CD8-positive, alpha-beta memory T cell (primary cell): ENCODE results near the gene XG. TPM values are rescaled to one million over a fixed set of nuclear protein-coding genes. Genes with fewer than 3 reads are reported as not detected.
A peak's percentile ranks its signal among the peaks of the same experiment; 100 is the strongest.
"Not testable (repeated sequence)": the region's sequence is repeated elsewhere in the genome, so short reads cannot be mapped to it uniquely, and the experiment has no call there.

ENCODE experiments used
- CTCF ChIA-PET: fragments of 350-600 bp; sonication (Branson Sonifier 250); formaldehyde crosslinking; loops from one replicate; lab custom pipeline; 2021; ENCODE audit warnings: antibody characterized with exemption; lab: Charles Lee
- POLR2A ChIA-PET: fragments of 350-600 bp; sonication (Branson Sonifier 250); formaldehyde crosslinking; loops from one replicate; lab custom pipeline; 2021; ENCODE audit warnings: antibody characterized with exemption; lab: Charles Lee
- DNase-seq, 5 donors: peaks; one replicate each; pipeline versions ENCODE4 v3.0.0 to v3.0.0-alpha.2; 2020 to 2022; ENCODE audit warnings: mixed read lengths in 1 of 5
- H3K27ac ChIP-seq: one replicate; pipeline ENCODE4 v1.7.0; 2013; ENCODE audit warnings: low read depth, mild to moderate bottlenecking, low read length, moderate library complexity
- H3K27me3 ChIP-seq: 2 replicates; pipeline ENCODE4 v1.7.0; 2013; ENCODE audit warnings: low read length, mild to moderate bottlenecking; ENCODE audit not compliant: insufficient read depth, poor library complexity, severe bottlenecking
- H3K36me3 ChIP-seq: 2 replicates; pipeline ENCODE4 v1.7.0; 2013; ENCODE audit warnings: mild to moderate bottlenecking, low read length, moderate library complexity; ENCODE audit not compliant: insufficient read depth
- H3K4me1 ChIP-seq: 2 replicates; pipeline ENCODE4 v1.7.0; 2013; ENCODE audit warnings: mild to moderate bottlenecking, low read length, moderate library complexity; ENCODE audit not compliant: insufficient read depth
- H3K4me3 ChIP-seq: 2 replicates; pipeline ENCODE4 v1.7.0; 2013; ENCODE audit warnings: mild to moderate bottlenecking, low read length
- H3K9me3 ChIP-seq: 2 replicates; pipeline ENCODE4 v1.7.0; 2013; ENCODE audit warnings: mild to moderate bottlenecking, low read length
- H3K27ac Mint-ChIP-seq, 8 donors: one replicate each; pipeline ENCODE4 v1.8.0; 2020 to 2021; ENCODE audit warnings: mixed read lengths in 8 of 8, mild to moderate bottlenecking in 6 of 8, inconsistent platforms in 3 of 8, moderate library complexity in 3 of 8
- H3K27me3 Mint-ChIP-seq, 2 donors: one replicate each; pipeline ENCODE4 v1.8.0; 2020 to 2021; ENCODE audit warnings: mixed read lengths in 2 of 2, mild to moderate bottlenecking in 1 of 2, moderate library complexity in 1 of 2
- H3K36me3 Mint-ChIP-seq, 3 donors: one replicate each; pipeline ENCODE4 v1.8.0; 2020 to 2021; ENCODE audit warnings: mixed read lengths in 3 of 3, inconsistent platforms in 1 of 3, mild to moderate bottlenecking in 1 of 3
- H3K4me1 Mint-ChIP-seq, 3 donors: one replicate each; pipeline ENCODE4 v1.8.0; 2020 to 2021; ENCODE audit warnings: mixed read lengths in 3 of 3, inconsistent platforms in 1 of 3, mild to moderate bottlenecking in 1 of 3
- H3K4me3 Mint-ChIP-seq, 7 donors: one replicate each; pipeline ENCODE4 v1.8.0; 2020 to 2021; ENCODE audit warnings: mixed read lengths in 7 of 7, mild to moderate bottlenecking in 6 of 7, moderate library complexity in 4 of 7, inconsistent platforms in 2 of 7
- H3K9me3 Mint-ChIP-seq, 5 donors: one replicate each; pipeline ENCODE4 v1.8.0; 2020 to 2022; ENCODE audit warnings: mixed read lengths in 5 of 5, mild to moderate bottlenecking in 3 of 5, moderate library complexity in 2 of 5, inconsistent platforms in 1 of 5
- polyA plus RNA-seq: library from polyadenylated mRNA; unstranded; fragments of 300-500 nt; fragmentation: Illumina TruSeq; gene quantifications from one replicate; pipeline ENCODE4 v1.2.3, GENCODE V29; 2021
- total RNA-seq, 2 experiments: library from RNA; stranded (reverse); gene quantifications; one replicate each; pipeline ENCODE4 v1.2.3, GENCODE V29; 2021

Gene XG
- total and polyA plus RNA-seq, 3 experiments from 2014 or later = not detected

- Mint-ChIP-seq H3K9me3 (no peaks in the 10 kb centered on the region), H3K4me3 (no peak overlapping the region), H3K27me3 (peaks cover 6 to 13% of the 10 kb centered on the region in 2 donors), H3K27ac (peak overlapping the region in 1 of 8 donors; percentile 24), H3K36me3 (no peaks in the 10 kb centered on the region), H3K4me1 (no peaks in the 10 kb centered on the region)
- Histone ChIP-seq H3K27me3 (no peaks in the 10 kb centered on the region), H3K4me3 (no peak overlapping the region), H3K4me1 (no peaks in the 10 kb centered on the region), H3K36me3 (no peaks in the 10 kb centered on the region), H3K9me3 (no peaks in the 10 kb centered on the region), H3K27ac (no peak overlapping the region)
- ChIA-PET POLR2A (no interaction called here), CTCF (no interaction called here)
- DNase-seq = no peak
Measured at GRCh38 chrX:2801223-2801622, 49.4 kb downstream of the XG start.

GRCh38 chrX:2802376-2803090, 50.7 kb downstream of the XG start:
- H3K36me3 Mint-ChIP-seq, CTCF ChIA-PET, H3K36me3 ChIP-seq, H3K27ac Mint-ChIP-seq, H3K9me3 Mint-ChIP-seq, H3K27me3 ChIP-seq, H3K4me1 Mint-ChIP-seq, H3K27ac ChIP-seq, H3K4me1 ChIP-seq, H3K9me3 ChIP-seq, H3K4me3 Mint-ChIP-seq, POLR2A ChIA-PET, H3K4me3 ChIP-seq, DNase-seq: not testable (repeated sequence)
- H3K27me3 Mint-ChIP-seq = peaks cover 6 to 11% of the 10 kb centered on the region in 2 donors

- H3K27ac Mint-ChIP-seq, H3K4me1 Mint-ChIP-seq: not testable (repeated sequence)
Measured at GRCh38 chrX:2803486-2803885, 51.6 kb downstream of the XG start.

GRCh38 chrX:2804106-2804843, 52.4 kb downstream of the XG start:
- H3K9me3 ChIP-seq, DNase-seq, CTCF ChIA-PET, H3K4me3 Mint-ChIP-seq, H3K4me1 Mint-ChIP-seq, H3K4me3 ChIP-seq, H3K27me3 ChIP-seq, H3K9me3 Mint-ChIP-seq, POLR2A ChIA-PET, H3K27ac ChIP-seq, H3K36me3 ChIP-seq, H3K27ac Mint-ChIP-seq, H3K36me3 Mint-ChIP-seq, H3K4me1 ChIP-seq: not testable (repeated sequence)
- H3K27me3 Mint-ChIP-seq = peaks cover 8 to 11% of the 10 kb centered on the region in 2 donors

More at GRCh38 chrX:2803486-2803885, 51.6 kb downstream of the XG start:
- DNase-seq, CTCF ChIA-PET, H3K36me3 Mint-ChIP-seq, H3K9me3 Mint-ChIP-seq, H3K4me1 ChIP-seq, H3K27ac ChIP-seq, H3K36me3 ChIP-seq, H3K4me3 ChIP-seq, H3K9me3 ChIP-seq, POLR2A ChIA-PET, H3K27me3 ChIP-seq, H3K4me3 Mint-ChIP-seq: not testable (repeated sequence)
- peaks cover 6 to 11% of the 10 kb centered on the region in 2 donors for H3K27me3 Mint-ChIP-seq

GRCh38 chrX:2804858-2805257, 53.0 kb downstream of the XG start:
- CTCF ChIA-PET, DNase-seq, H3K27me3 ChIP-seq, H3K9me3 ChIP-seq, H3K4me3 Mint-ChIP-seq, H3K27ac ChIP-seq, H3K36me3 ChIP-seq, POLR2A ChIA-PET, H3K27ac Mint-ChIP-seq, H3K4me3 ChIP-seq, H3K36me3 Mint-ChIP-seq, H3K4me1 ChIP-seq, H3K9me3 Mint-ChIP-seq, H3K4me1 Mint-ChIP-seq: not testable (repeated sequence)
- H3K27me3 Mint-ChIP-seq = peaks cover 6 to 11% of the 10 kb centered on the region in 2 donors

GRCh38 chrX:2811271-2811670, 59.4 kb downstream of the XG start:
- peaks cover 3 to 12% of the 10 kb centered on the region in 2 donors for H3K27me3 Mint-ChIP-seq
- no peak for DNase-seq
- H3K9me3 Mint-ChIP-seq = no peaks in the 10 kb centered on the region
- H3K36me3 ChIP-seq = no peaks in the 10 kb centered on the region
- no peak overlapping the region for H3K27ac ChIP-seq
- H3K4me1 Mint-ChIP-seq = peaks cover 0 to 4% (median 3%) of the 10 kb centered on the region in 3 donors
- POLR2A ChIA-PET = no interaction called here
- H3K4me1 ChIP-seq = no peaks in the 10 kb centered on the region
- no peak overlapping the region for H3K27ac Mint-ChIP-seq
- no peaks in the 10 kb centered on the region for H3K36me3 Mint-ChIP-seq
- H3K9me3 ChIP-seq = no peaks in the 10 kb centered on the region
- H3K4me3 ChIP-seq = no peak overlapping the region
- no peak overlapping the region for H3K4me3 Mint-ChIP-seq
- CTCF ChIA-PET = no interaction called here
- no peaks in the 10 kb centered on the region for H3K27me3 ChIP-seq

- Mint-ChIP-seq H3K4me3 (peak overlapping the region in 6 of 7 donors; percentile 42 to 77 (median 74)), H3K27me3 (peaks cover 3 to 16% of the 10 kb centered on the region in 2 donors), H3K27ac (peak overlapping the region in 2 of 8 donors; percentile 23 to 75)
- H3K4me1 ChIP-seq, POLR2A ChIA-PET, H3K36me3 ChIP-seq, H3K9me3 ChIP-seq, CTCF ChIA-PET, H3K36me3 Mint-ChIP-seq, H3K4me1 Mint-ChIP-seq, H3K9me3 Mint-ChIP-seq, H3K4me3 ChIP-seq, H3K27me3 ChIP-seq, H3K27ac ChIP-seq: not testable (repeated sequence)
- peak; percentile 3 to 55 (median 35) for DNase-seq
Measured at GRCh38 chrX:2812161-2812907, 60.5 kb downstream of the XG start.

- POLR2A ChIA-PET = no interaction called here
- Mint-ChIP-seq H3K36me3 (no peaks in the 10 kb centered on the region), H3K27me3 (peaks cover 8 to 10% of the 10 kb centered on the region in 2 donors), H3K4me3 (no peak overlapping the region), H3K9me3 (no peaks in the 10 kb centered on the region), H3K4me1 (peaks cover 1 to 11% (median 3%) of the 10 kb centered on the region in 3 donors), H3K27ac (no peak overlapping the region)
- Histone ChIP-seq H3K4me1 (no peaks in the 10 kb centered on the region), H3K36me3 (no peaks in the 10 kb centered on the region), H3K27ac (no peak overlapping the region), H3K4me3 (no peak overlapping the region), H3K27me3 (no peaks in the 10 kb centered on the region), H3K9me3 (no peaks in the 10 kb centered on the region)
- CTCF ChIA-PET = no interaction called here
- DNase-seq = no peak
Measured at GRCh38 chrX:2817036-2817435, 65.2 kb downstream of the XG start.
